SU-DHL-6 (cell line): ENCODE results near the gene TM9SF1.

ENCODE experiments used
- H2AFZ ChIP-seq: fragments of 200-600 bp; sonication (generic); 2 replicates; pipeline ENCODE4 v1.6.1; 2014; ENCODE audit warnings: low read depth, mild to moderate bottlenecking, moderate library complexity, mixed read lengths, antibody characterized with exemption, low read length; ENCODE audit not compliant: severe bottlenecking
- H3F3A ChIP-seq: fragments of 200-600 bp; shearing (Covaris generic); 2 replicates; pipeline ENCODE4 v1.6.0; 2016; ENCODE audit warnings: antibody characterized with exemption, mild to moderate bottlenecking; ENCODE audit not compliant: insufficient read depth
- H3K27ac ChIP-seq: fragments of 200-600 bp; sonication (generic); 2 replicates; pipeline ENCODE4 v1.5.1; 2016; ENCODE audit warnings: low read depth, mild to moderate bottlenecking, low read length, moderate library complexity, mixed read lengths
- H3K27me3 ChIP-seq: fragments of 200-600 bp; sonication (generic), shearing (Covaris generic); 2 replicates; pipeline ENCODE4 v1.6.0; 2014; ENCODE audit warnings: mild to moderate bottlenecking, low read length
- H3K36me3 ChIP-seq: fragments of 200-600 bp; sonication (generic); 2 replicates; pipeline ENCODE4 v1.6.1; 2014; ENCODE audit warnings: mild to moderate bottlenecking, low read length, mixed read lengths
- H3K4me2 ChIP-seq: fragments of 300-600, 200-600 bp; shearing (Covaris generic), sonication (generic); 2 replicates; pipeline ENCODE4 v1.6.0; 2014; ENCODE audit warnings: low read length, low read depth, mild to moderate bottlenecking; ENCODE audit not compliant: poor library complexity, severe bottlenecking
- H3K4me3 ChIP-seq: fragments of 200-600 bp; sonication (generic); 2 replicates; pipeline ENCODE4 v1.5.1; 2014; ENCODE audit warnings: antibody characterized with exemption, low read length, mild to moderate bottlenecking, mixed read lengths; ENCODE audit not compliant: insufficient read depth, poor library complexity, severe bottlenecking
- H3K79me2 ChIP-seq: fragments of 200-600 bp; sonication (generic); 2 replicates; pipeline ENCODE4 v1.6.1; 2014; ENCODE audit warnings: mild to moderate bottlenecking, low read length, moderate library complexity; ENCODE audit not compliant: insufficient read depth
- H3K9ac ChIP-seq: fragments of 200-600 bp; sonication (generic); 2 replicates; pipeline ENCODE4 v1.7.0; 2014; ENCODE audit warnings: mild to moderate bottlenecking, low read length
- H3K9me2 ChIP-seq: fragments of 200-600 bp; sonication (generic); replicated peaks from 2 replicates; pipeline ENCODE4 v1.6.1; 2014; ENCODE audit warnings: low read length; ENCODE audit not compliant: insufficient read depth
- H3K9me3 ChIP-seq: fragments of 200-600 bp; sonication (generic); 2 replicates; pipeline ENCODE4 v1.6.1; 2014; ENCODE audit warnings: low read length, mixed read lengths; ENCODE audit not compliant: insufficient read depth
- H4K20me1 ChIP-seq: fragments of 200-600 bp; sonication (generic); 2 replicates; pipeline ENCODE4 v1.6.1; 2014; ENCODE audit warnings: low read depth, mild to moderate bottlenecking, antibody characterized with exemption, low read length, moderate library complexity, mixed read lengths
- EZH2phosphoT487 ChIP-seq: fragments of 200-600 bp; sonication (generic), shearing (Covaris generic); conservative IDR thresholded peaks from 2 replicates; pipeline ENCODE4 v1.6.1; 2018; ENCODE audit warnings: mild to moderate bottlenecking, antibody characterized with exemption, low read length, moderate library complexity, mixed read lengths
- TF ChIP-seq, protein P1 (sequence below): fragments of 200-600 bp; sonication (generic); IDR thresholded peaks from one replicate; pipeline ENCODE4 v1.5.1; 2017; ENCODE audit warnings: antibody characterized with exemption, mild to moderate bottlenecking, low read length, moderate library complexity; ENCODE audit not compliant: insufficient read depth, poor library complexity, severe bottlenecking

Gene TM9SF1

DNA sequence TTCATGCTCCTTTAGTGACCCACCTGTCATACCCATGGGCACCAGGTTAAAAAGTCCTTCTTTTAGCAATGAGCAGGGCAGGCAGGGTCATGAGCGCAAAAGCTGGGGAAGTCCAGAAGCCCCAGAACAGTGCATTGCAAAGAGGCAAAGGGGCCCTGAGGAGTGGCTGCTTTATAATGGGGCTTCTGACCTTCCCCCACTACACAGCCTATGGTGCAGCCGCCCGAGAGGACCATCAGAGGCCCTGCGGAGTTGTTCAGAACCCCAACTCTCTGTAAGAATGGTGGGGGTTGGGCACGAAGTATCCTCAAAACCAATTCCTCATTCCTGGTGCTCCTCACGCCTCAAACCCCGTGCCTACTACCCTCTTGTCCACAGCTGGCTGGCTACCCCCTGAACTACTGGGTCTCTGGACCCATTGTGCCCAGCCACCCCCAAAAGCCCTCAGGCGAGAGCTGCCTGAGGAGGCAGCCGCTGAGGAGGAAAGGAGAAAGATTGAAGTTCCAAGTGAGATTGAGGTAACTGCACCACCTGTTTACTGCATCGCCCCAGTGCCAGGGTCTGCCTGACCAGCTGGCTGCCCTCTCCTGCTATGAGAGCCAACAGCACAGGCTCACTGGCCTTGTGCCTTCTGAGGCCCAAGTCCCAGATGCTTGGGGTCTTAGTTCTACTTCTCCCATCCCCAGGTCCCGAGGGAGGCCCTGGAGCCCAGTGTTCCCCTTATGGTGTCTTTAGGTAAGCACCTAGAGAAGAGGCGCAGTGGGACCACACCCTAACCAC lies 16.7 kb downstream of the TM9SF1 start:
- no peaks in the 10 kb centered on the region for H3K79me2 ChIP-seq
- H3K4me3 ChIP-seq, result no peak overlapping the region
- H2AFZ ChIP-seq, result no peak overlapping the region
- H3K4me2 ChIP-seq, result no peak overlapping the region
- H3F3A ChIP-seq, result no peaks in the 10 kb centered on the region
- H3K9me2 ChIP-seq, result no peaks in the 10 kb centered on the region
- H3K27ac ChIP-seq, result no peak overlapping the region
- TF ChIP-seq EZH2phosphoT487, result no peak
- TF ChIP-seq, protein P1, sequence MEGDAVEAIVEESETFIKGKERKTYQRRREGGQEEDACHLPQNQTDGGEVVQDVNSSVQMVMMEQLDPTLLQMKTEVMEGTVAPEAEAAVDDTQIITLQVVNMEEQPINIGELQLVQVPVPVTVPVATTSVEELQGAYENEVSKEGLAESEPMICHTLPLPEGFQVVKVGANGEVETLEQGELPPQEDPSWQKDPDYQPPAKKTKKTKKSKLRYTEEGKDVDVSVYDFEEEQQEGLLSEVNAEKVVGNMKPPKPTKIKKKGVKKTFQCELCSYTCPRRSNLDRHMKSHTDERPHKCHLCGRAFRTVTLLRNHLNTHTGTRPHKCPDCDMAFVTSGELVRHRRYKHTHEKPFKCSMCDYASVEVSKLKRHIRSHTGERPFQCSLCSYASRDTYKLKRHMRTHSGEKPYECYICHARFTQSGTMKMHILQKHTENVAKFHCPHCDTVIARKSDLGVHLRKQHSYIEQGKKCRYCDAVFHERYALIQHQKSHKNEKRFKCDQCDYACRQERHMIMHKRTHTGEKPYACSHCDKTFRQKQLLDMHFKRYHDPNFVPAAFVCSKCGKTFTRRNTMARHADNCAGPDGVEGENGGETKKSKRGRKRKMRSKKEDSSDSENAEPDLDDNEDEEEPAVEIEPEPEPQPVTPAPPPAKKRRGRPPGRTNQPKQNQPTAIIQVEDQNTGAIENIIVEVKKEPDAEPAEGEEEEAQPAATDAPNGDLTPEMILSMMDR, result no peak
- no peaks in the 10 kb centered on the region for H3K9me3 ChIP-seq
- H4K20me1 ChIP-seq, result no peaks in the 10 kb centered on the region
- no peaks in the 10 kb centered on the region for H3K27me3 ChIP-seq
- no peak overlapping the region for H3K9ac ChIP-seq
- H3K36me3 ChIP-seq, result no peaks in the 10 kb centered on the region

DNA sequence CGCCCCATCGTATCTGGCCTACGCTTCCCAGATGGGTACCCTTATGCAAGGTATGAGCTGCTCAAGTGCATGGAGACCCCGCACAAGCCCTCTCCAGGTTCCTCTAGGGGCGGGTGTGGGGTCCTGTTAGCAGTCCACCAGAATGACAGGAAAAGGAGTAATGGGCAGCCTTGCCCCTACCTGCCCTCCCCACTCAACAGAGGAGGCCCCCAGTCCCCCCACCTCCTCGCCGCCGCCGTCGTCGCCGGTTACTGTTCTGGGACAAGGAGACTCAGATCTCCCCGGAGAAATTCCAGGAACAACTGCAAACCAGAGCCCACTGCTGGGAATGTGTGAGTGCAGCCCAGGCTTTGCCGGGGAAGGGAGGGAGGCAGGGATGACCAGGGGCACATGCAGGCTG lies 17.4 kb downstream of the TM9SF1 start:
- Histone ChIP-seq H3K9me2 (no peaks in the 10 kb centered on the region), H3K79me2 (no peaks in the 10 kb centered on the region), H3F3A (no peaks in the 10 kb centered on the region), H3K9ac (no peak overlapping the region), H3K4me3 (no peak overlapping the region), H4K20me1 (no peaks in the 10 kb centered on the region), H2AFZ (no peak overlapping the region), H3K4me2 (no peak overlapping the region), H3K9me3 (no peaks in the 10 kb centered on the region), H3K27ac (no peak overlapping the region), H3K36me3 (no peaks in the 10 kb centered on the region), H3K27me3 (no peaks in the 10 kb centered on the region)
- TF ChIP-seq, protein P1, result no peak
- no peak for TF ChIP-seq EZH2phosphoT487

DNA sequence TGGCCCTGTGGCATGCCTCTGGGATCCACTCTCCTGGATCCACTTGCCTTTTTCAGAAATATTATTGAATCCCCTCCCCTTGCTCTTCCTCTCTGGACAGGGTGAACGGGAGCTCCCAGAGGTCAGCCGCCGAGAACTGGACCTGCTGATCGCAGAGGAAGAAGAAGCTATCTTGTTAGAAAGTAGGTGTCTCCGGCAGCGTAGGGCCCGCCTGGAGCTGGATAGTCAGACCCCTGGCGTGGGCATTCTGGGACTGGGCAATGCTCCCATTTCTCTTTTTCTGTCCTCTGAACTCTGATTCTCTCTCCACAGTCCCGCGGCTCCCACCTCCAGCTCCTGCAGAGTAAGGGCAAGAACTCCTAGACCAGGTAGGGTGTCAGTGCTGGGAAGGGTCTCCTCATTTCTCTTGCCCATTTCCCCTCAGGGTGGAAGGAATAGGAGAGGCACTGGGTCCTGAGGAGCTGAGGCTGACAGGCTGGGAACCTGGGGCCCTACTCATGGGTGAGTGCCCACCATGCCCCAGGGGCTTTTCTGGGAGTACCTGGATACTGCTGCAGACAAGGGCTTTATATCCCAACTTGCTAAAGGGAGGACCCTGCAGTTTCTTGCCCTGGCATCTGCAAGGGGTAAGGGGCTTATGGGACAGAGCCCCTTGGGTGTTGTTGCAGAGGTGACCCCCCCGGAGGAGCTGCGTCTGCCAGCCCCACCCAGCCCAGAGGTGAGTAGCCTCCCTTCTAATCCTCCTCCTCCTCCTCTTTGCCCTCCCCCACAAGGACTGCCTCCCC lies 18.0 kb downstream of the TM9SF1 start:
- Histone ChIP-seq H3K4me3 (no peak overlapping the region), H4K20me1 (no peaks in the 10 kb centered on the region), H3K36me3 (no peaks in the 10 kb centered on the region), H3K9me2 (no peaks in the 10 kb centered on the region), H3K27ac (no peak overlapping the region), H3F3A (no peaks in the 10 kb centered on the region), H2AFZ (no peak overlapping the region), H3K79me2 (no peaks in the 10 kb centered on the region), H3K9me3 (no peaks in the 10 kb centered on the region), H3K9ac (no peak overlapping the region), H3K4me2 (no peak overlapping the region), H3K27me3 (no peaks in the 10 kb centered on the region)
- no peak for TF ChIP-seq EZH2phosphoT487

DNA sequence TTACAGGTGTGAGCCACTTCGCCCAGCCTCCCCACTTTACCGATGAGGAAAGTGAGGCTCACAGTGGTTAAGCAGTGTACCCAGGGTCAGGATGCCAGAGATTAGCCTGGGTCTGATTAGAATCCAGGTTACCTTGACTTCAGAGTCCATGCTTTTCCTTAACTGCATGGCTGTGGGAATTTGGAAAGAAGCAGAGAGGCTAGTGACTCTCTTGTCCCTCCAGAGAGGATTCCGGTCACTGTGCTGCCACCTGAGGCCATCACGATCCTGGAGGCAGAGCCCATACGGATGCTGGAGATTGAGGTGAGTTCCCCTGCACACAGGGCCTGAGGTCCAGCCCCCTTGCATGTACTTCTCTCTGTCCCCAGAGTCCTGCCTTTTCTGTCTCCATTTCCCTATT lies 18.6 kb downstream of the TM9SF1 start:
- TF ChIP-seq EZH2phosphoT487, result no peak
- TF ChIP-seq, protein P1, result no peak

More for the DNA sequence above, 18.6 kb downstream of the TM9SF1 start:
- Histone ChIP-seq H2AFZ (no peak overlapping the region), H3K27ac (no peak overlapping the region), H3K27me3 (no peaks in the 10 kb centered on the region), H3K9me3 (no peaks in the 10 kb centered on the region), H3K9me2 (no peaks in the 10 kb centered on the region), H3K36me3 (no peaks in the 10 kb centered on the region), H3K79me2 (no peaks in the 10 kb centered on the region), H3K9ac (no peak overlapping the region), H3F3A (no peaks in the 10 kb centered on the region), H3K4me2 (no peak overlapping the region), H3K4me3 (no peak overlapping the region), H4K20me1 (no peaks in the 10 kb centered on the region)
